HG03108 (cell line): Measurements from ENCODE around the gene TSPAN18.

Source experiments
- ATAC-seq: cut with Tn5 transposase; IDR thresholded peaks from one replicate; pipeline ENCODE4 v1.9.1; 2021; ENCODE audit warnings: moderate library complexity; ENCODE audit not compliant: unreplicated experiment

TSPAN18 gene

GRCh38 chr11:44817207-44817949 lies 90.6 kb downstream of the TSPAN18 start:
- no peak for ATAC-seq

- no peak for ATAC-seq
Observed at GRCh38 chr11:44818110-44818509, 91.3 kb downstream of the TSPAN18 start.

GRCh38 chr11:44819346-44819745 lies 92.6 kb downstream of the TSPAN18 start:
- no peak for ATAC-seq

GRCh38 chr11:44822369-44822768 lies 95.6 kb downstream of the TSPAN18 start:
- no peak for ATAC-seq

GRCh38 chr11:44823006-44823405 lies 96.2 kb downstream of the TSPAN18 start:
- no peak for ATAC-seq

- no peak for ATAC-seq
Observed at GRCh38 chr11:44823868-44824267, 97.1 kb downstream of the TSPAN18 start.

GRCh38 chr11:44824300-44824704 lies 97.5 kb downstream of the TSPAN18 start:
- ATAC-seq = no peak

GRCh38 chr11:44825058-44825785 lies 98.5 kb downstream of the TSPAN18 start:
- ATAC-seq = no peak

- no peak for ATAC-seq
Observed at GRCh38 chr11:44826922-44827643, 100.3 kb downstream of the TSPAN18 start.

- ATAC-seq = no peak
Observed at GRCh38 chr11:44828296-44828695, 101.5 kb downstream of the TSPAN18 start.

GRCh38 chr11:44829838-44830237 lies 103.1 kb downstream of the TSPAN18 start:
- no peak for ATAC-seq

- ATAC-seq = no peak
Observed at GRCh38 chr11:44831605-44832394, 105.0 kb downstream of the TSPAN18 start.

GRCh38 chr11:44832452-44832851 lies 105.7 kb downstream of the TSPAN18 start:
- no peak for ATAC-seq

GRCh38 chr11:44833221-44833876 lies 106.6 kb downstream of the TSPAN18 start:
- no peak for ATAC-seq

- ATAC-seq = no peak
Observed at GRCh38 chr11:44833877-44834452, 107.2 kb downstream of the TSPAN18 start.

- no peak for ATAC-seq
Observed at GRCh38 chr11:44834846-44835245, 108.1 kb downstream of the TSPAN18 start.

- no peak for ATAC-seq
Observed at GRCh38 chr11:44835296-44835695, 108.5 kb downstream of the TSPAN18 start.

GRCh38 chr11:44835938-44836337 lies 109.2 kb downstream of the TSPAN18 start:
- no peak for ATAC-seq

GRCh38 chr11:44837661-44838060 lies 110.9 kb downstream of the TSPAN18 start:
- no peak for ATAC-seq

- no peak for ATAC-seq
Observed at GRCh38 chr11:44839458-44840084, 112.8 kb downstream of the TSPAN18 start.
